ENCODE measurements around the gene TOP2B. TPM values are rescaled to one million over a fixed set of nuclear protein-coding genes. Genes with fewer than 3 reads are reported as not detected.

TOP2B gene
- total RNA-seq, 1 donor from 2014 or later, result 99.5 TPM

DNA sequence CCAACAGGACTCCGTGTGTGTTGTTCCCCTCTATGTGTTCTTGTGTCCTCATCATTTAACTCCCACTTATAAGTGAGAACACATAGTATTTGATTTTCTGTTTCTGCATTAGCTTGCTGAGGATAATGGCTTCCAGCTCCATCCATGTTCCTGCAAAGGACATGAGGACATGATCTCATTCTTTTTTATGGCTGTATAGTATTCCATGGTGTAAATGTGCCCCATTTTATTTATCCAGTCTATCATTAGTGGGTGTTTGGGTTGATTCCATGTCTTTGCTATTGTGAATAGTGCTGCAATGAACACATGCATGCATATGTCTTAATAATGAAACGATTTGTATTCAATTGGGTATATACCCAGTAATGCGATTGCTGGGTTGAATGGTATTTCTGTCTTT is 28.5 kb upstream of the TOP2B start:
- H3K4me1 Mint-ChIP-seq (ENCODE audit: unreplicated experiment), result peaks cover 7% of the 10 kb centered on the region
- H3K9me3 Mint-ChIP-seq (ENCODE audit: unreplicated experiment), result no peaks in the 10 kb centered on the region
- H3K36me3 Mint-ChIP-seq (ENCODE audit: unreplicated experiment), result no peaks in the 10 kb centered on the region
- H3K27me3 Mint-ChIP-seq (ENCODE audit: unreplicated experiment), result peaks cover 40% of the 10 kb centered on the region
- TF ChIP-seq, protein P1, sequence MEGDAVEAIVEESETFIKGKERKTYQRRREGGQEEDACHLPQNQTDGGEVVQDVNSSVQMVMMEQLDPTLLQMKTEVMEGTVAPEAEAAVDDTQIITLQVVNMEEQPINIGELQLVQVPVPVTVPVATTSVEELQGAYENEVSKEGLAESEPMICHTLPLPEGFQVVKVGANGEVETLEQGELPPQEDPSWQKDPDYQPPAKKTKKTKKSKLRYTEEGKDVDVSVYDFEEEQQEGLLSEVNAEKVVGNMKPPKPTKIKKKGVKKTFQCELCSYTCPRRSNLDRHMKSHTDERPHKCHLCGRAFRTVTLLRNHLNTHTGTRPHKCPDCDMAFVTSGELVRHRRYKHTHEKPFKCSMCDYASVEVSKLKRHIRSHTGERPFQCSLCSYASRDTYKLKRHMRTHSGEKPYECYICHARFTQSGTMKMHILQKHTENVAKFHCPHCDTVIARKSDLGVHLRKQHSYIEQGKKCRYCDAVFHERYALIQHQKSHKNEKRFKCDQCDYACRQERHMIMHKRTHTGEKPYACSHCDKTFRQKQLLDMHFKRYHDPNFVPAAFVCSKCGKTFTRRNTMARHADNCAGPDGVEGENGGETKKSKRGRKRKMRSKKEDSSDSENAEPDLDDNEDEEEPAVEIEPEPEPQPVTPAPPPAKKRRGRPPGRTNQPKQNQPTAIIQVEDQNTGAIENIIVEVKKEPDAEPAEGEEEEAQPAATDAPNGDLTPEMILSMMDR (IDR thresholded peaks at IDR 0.05), result no peak
- DNase-seq (ENCODE audit: extremely low spot score, unreplicated experiment), result no peak
- H3K4me3 Mint-ChIP-seq (ENCODE audit: unreplicated experiment), result no peak overlapping the region
- no peak overlapping the region for H3K27ac Mint-ChIP-seq (ENCODE audit: unreplicated experiment)

DNA sequence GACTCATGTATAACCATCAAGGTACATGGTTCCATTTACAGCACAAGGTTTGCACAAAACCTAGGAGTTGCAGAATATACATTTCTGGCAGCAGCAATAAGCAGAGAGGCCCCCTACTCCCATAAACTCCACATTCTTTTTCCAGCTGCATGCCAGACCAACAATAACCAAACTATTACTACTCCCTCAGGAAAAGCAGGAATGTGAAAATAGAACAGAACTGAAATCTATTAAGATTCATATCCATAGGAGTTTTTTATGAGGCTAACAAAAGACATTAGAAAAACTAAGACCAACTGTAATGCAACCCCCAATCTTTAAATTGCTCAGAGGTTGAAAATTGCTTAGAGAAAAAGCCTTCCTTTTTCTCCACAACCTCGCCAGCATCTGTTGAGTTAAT is 27.6 kb upstream of the TOP2B start:
- Mint-ChIP-seq H3K4me3 (ENCODE audit: unreplicated experiment) (no peak overlapping the region), H3K27me3 (ENCODE audit: unreplicated experiment) (peaks cover 42% of the 10 kb centered on the region), H3K36me3 (ENCODE audit: unreplicated experiment) (no peaks in the 10 kb centered on the region)

DNA sequence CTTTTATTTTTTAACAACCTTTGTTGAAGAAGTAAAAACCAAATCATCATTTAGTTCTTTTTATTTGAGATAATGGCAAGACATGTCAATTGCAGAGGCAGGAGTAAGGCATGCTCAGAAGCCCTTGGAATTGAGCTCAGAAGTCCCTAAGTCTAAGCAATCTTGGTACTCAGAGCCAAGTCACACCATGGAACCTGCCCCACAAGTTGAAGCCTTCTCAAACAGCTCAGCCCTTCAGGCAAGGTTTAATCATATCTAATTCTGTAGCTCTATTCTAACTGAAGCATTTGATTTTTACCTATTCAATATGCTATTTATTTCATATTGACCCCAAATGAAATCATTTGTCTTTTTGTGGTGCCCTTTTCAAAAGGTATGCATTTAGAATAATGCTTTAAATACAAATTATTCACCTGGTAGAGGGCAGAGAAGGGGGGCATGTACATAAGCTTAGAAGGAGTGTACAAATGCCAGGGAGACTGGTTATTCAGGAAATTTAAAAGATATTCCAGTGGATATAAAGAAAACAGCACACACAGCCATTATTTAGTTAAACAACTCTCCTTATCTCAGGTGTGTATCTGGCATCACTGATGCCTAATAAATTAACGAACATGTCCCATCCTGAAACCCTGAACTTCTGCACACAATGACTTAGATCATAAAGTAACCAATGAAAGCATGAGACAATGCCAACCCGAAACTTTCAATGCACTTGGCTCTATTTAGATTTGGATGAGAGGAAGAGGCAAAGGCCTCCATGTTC is 26.2 kb upstream of the TOP2B start:
- Mint-ChIP-seq H3K9me3 (ENCODE audit: unreplicated experiment) (no peaks in the 10 kb centered on the region), H3K4me1 (ENCODE audit: unreplicated experiment) (peaks cover 7% of the 10 kb centered on the region), H3K27me3 (ENCODE audit: unreplicated experiment) (peaks cover 31% of the 10 kb centered on the region), H3K36me3 (ENCODE audit: unreplicated experiment) (no peaks in the 10 kb centered on the region), H3K4me3 (ENCODE audit: unreplicated experiment) (no peak overlapping the region), H3K27ac (ENCODE audit: unreplicated experiment) (no peak overlapping the region)
- TF ChIP-seq, protein P1 (IDR thresholded peaks at IDR 0.05), result no peak
- no peak for DNase-seq (ENCODE audit: extremely low spot score, unreplicated experiment)

More for the DNA sequence above, 27.6 kb upstream of the TOP2B start:
- Mint-ChIP-seq H3K4me1 (ENCODE audit: unreplicated experiment) (peaks cover 7% of the 10 kb centered on the region), H3K9me3 (ENCODE audit: unreplicated experiment) (no peaks in the 10 kb centered on the region), H3K27ac (ENCODE audit: unreplicated experiment) (no peak overlapping the region)
- DNase-seq (ENCODE audit: extremely low spot score, unreplicated experiment), result no peak
- TF ChIP-seq, protein P1 (IDR thresholded peaks at IDR 0.05), result no peak

DNA sequence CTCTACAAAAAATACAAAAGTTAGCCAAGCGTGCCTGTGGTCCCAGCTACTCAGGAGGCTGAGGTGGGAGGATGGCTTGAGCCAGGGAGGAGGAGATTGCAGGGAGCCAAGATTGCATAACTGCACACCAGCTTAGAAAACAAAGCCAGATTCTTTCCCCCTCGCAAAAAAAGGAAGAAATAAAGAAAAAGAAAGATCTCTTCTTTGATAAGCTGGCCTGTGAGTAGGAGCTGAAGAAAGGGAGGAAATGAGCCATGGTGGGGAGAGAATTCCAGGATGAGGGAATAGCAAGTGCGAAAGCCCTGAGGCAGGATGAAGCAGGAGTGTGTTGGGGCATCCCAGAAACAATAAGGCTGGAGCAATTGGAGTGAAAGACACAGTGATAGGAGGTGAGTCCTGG is 24.5 kb upstream of the TOP2B start:
- no peak for DNase-seq (ENCODE audit: extremely low spot score, unreplicated experiment)

DNA sequence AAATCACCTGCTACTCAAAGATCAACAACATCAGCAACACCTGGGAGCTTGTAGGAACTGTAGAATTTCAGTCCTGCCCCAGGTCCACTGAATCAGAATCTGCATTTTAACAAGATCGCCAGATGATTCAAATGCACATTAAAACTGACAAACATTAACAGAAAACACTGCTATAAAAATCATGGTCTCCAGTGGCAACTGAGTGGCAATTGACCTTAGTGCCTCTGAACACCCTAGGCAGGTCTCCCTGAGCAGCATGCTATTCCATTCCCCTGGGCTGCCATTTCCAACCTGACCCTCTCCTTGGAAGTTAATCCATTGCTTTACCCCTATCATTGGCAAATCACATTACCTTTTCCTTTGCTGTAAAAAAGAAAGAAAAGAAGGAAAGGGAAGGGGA is 23.0 kb upstream of the TOP2B start:
- TF ChIP-seq, protein P1 (IDR thresholded peaks at IDR 0.05), result no peak
- no peak for DNase-seq (ENCODE audit: extremely low spot score, unreplicated experiment)
- Mint-ChIP-seq H3K27me3 (ENCODE audit: unreplicated experiment) (peaks cover 30% of the 10 kb centered on the region), H3K4me3 (ENCODE audit: unreplicated experiment) (no peak overlapping the region), H3K4me1 (ENCODE audit: unreplicated experiment) (peaks cover 6% of the 10 kb centered on the region), H3K36me3 (ENCODE audit: unreplicated experiment) (no peaks in the 10 kb centered on the region), H3K9me3 (ENCODE audit: unreplicated experiment) (no peaks in the 10 kb centered on the region), H3K27ac (ENCODE audit: unreplicated experiment) (no peak overlapping the region)

More for the DNA sequence above, 24.5 kb upstream of the TOP2B start:
- Mint-ChIP-seq H3K4me1 (ENCODE audit: unreplicated experiment) (peaks cover 7% of the 10 kb centered on the region), H3K27ac (ENCODE audit: unreplicated experiment) (no peak overlapping the region), H3K4me3 (ENCODE audit: unreplicated experiment) (no peak overlapping the region), H3K9me3 (ENCODE audit: unreplicated experiment) (no peaks in the 10 kb centered on the region), H3K36me3 (ENCODE audit: unreplicated experiment) (no peaks in the 10 kb centered on the region), H3K27me3 (ENCODE audit: unreplicated experiment) (peaks cover 35% of the 10 kb centered on the region)
- TF ChIP-seq, protein P1 (IDR thresholded peaks at IDR 0.05), result no peak
